Left forelimb (tissue), 1 donor: ENCODE results near the gene TRIM23.

Experiments used
- DNase-seq: peaks from one replicate; pipeline ENCODE4 v3.0.0-alpha.2; 2018; ENCODE audit warnings: low spot score

TRIM23 gene

GRCh38 chr5:65563777-65564176, 60.4 kb downstream of the TRIM23 start:
- no peak for DNase-seq

GRCh38 chr5:65562731-65563701, 61.1 kb downstream of the TRIM23 start, which contains the start of the genes CENPK and PPWD1:
TSS of gene CENPK (minus strand) at chr5:65563168. CDS start at chr5:65554907, 8,261 bp downstream.
TSS of gene PPWD1 (plus strand) at chr5:65563296. CDS start at chr5:65563311, 15 bp downstream.
- DNase-seq = peak; percentile 95

- no peak for DNase-seq
Measured at GRCh38 chr5:65556718-65557117, 67.4 kb downstream of the TRIM23 start.

GRCh38 chr5:65556181-65556580, 68.0 kb downstream of the TRIM23 start:
- no peak for DNase-seq

- no peak for DNase-seq
Measured at GRCh38 chr5:65555287-65555686, 68.8 kb downstream of the TRIM23 start.

- no peak for DNase-seq
Measured at GRCh38 chr5:65553941-65554340, 70.2 kb downstream of the TRIM23 start.

GRCh38 chr5:65548281-65548680, 75.9 kb downstream of the TRIM23 start:
- DNase-seq = no peak

- no peak for DNase-seq
Measured at GRCh38 chr5:65546141-65546540, 78.0 kb downstream of the TRIM23 start.

GRCh38 chr5:65544473-65544872, 79.7 kb downstream of the TRIM23 start:
- DNase-seq = no peak

- DNase-seq = no peak
Measured at GRCh38 chr5:65539827-65540226, 84.3 kb downstream of the TRIM23 start.
